H9 (cell line): ENCODE results near the gene PLB1. TPM values are rescaled to one million over a fixed set of nuclear protein-coding genes. Genes with fewer than 3 reads are reported as not detected.

ENCODE experiments used
- DNase-seq: peaks from one replicate; pipeline ENCODE4 v3.0.0-alpha.2; 2017
- H2AFZ ChIP-seq: one replicate; pipeline ENCODE4 v1.6.1; 2013; ENCODE audit warnings: mild to moderate bottlenecking, low read length, control low read depth, moderate library complexity
- H2AK5ac ChIP-seq: 2 replicates; pipeline ENCODE4 v1.6.1; 2013; ENCODE audit warnings: low read length, control low read depth, mixed read lengths; ENCODE audit not compliant: insufficient read length
- H2BK120ac ChIP-seq: one replicate; pipeline ENCODE4 v1.6.1; 2013; ENCODE audit warnings: low read depth, mild to moderate bottlenecking, low read length, control low read depth, inconsistent platforms; ENCODE audit not compliant: poor library complexity, severe bottlenecking
- H2BK12ac ChIP-seq: 2 replicates; pipeline ENCODE4 v1.6.1; 2013; ENCODE audit warnings: low read length, control low read depth, mixed read lengths, low read depth; ENCODE audit not compliant: insufficient read length
- H2BK15ac ChIP-seq: 2 replicates; pipeline ENCODE4 v1.6.1; 2013; ENCODE audit warnings: low read depth, low read length, control low read depth
- H2BK20ac ChIP-seq: one replicate; pipeline ENCODE4 v1.6.1; 2013; ENCODE audit warnings: low read depth, mild to moderate bottlenecking, low read length, control low read depth, inconsistent platforms; ENCODE audit not compliant: poor library complexity, severe bottlenecking
- H2BK5ac ChIP-seq: 2 replicates; pipeline ENCODE4 v1.6.1; 2013; ENCODE audit warnings: low read length, control low read depth, mixed read lengths; ENCODE audit not compliant: insufficient read length
- H3K14ac ChIP-seq: 2 replicates; pipeline ENCODE4 v1.6.1; 2013; ENCODE audit warnings: low read length, control low read depth; ENCODE audit not compliant: insufficient read depth
- H3K18ac ChIP-seq: 2 replicates; pipeline ENCODE4 v1.6.1; 2013; ENCODE audit warnings: low read depth, mild to moderate bottlenecking, mixed read lengths, low read length, control low read depth; ENCODE audit not compliant: insufficient read length
- H3K23ac ChIP-seq: 2 replicates; pipeline ENCODE4 v1.6.1; 2013; ENCODE audit warnings: low read length, control low read depth, mixed read lengths, low read depth; ENCODE audit not compliant: insufficient read length
- H3K23me2 ChIP-seq: 2 replicates; pipeline ENCODE4 v1.6.1; 2013; ENCODE audit warnings: low read depth, mild to moderate bottlenecking, mixed read lengths, low read length, control low read depth; ENCODE audit not compliant: insufficient read length, poor library complexity, severe bottlenecking
- H3K27ac ChIP-seq: 2 replicates; pipeline ENCODE4 v1.5.1; 2013; ENCODE audit warnings: low read length, control low read depth, mixed read lengths, low read depth; ENCODE audit not compliant: insufficient read length
- H3K27me3 ChIP-seq: 2 replicates; pipeline ENCODE4 v1.6.1; 2013; ENCODE audit warnings: low read length, control low read depth, inconsistent platforms; ENCODE audit not compliant: insufficient read depth
- H3K4ac ChIP-seq: 2 replicates; pipeline ENCODE4 v1.6.1; 2013; ENCODE audit warnings: low read depth, mild to moderate bottlenecking, control low read depth, inconsistent platforms, low read length, moderate library complexity
- H3K4me1 ChIP-seq: 2 replicates; pipeline ENCODE4 v1.6.1; 2013; ENCODE audit warnings: low read length, control low read depth, inconsistent platforms; ENCODE audit not compliant: insufficient read depth
- H3K4me2 ChIP-seq: 2 replicates; pipeline ENCODE4 v1.6.1; 2013; ENCODE audit warnings: low read length, control low read depth, mixed read lengths; ENCODE audit not compliant: insufficient read length, insufficient read depth
- H3K56ac ChIP-seq: 2 replicates; pipeline ENCODE4 v1.6.1; 2013; ENCODE audit warnings: low read depth, mild to moderate bottlenecking, mixed read lengths, low read length, control low read depth; ENCODE audit not compliant: insufficient read length
- H3K79me1 ChIP-seq: 2 replicates; pipeline ENCODE4 v1.6.1; 2013; ENCODE audit warnings: low read depth, mild to moderate bottlenecking, moderate library complexity, low read length, control low read depth, inconsistent platforms; ENCODE audit not compliant: insufficient read depth, poor library complexity, severe bottlenecking
- H3K79me2 ChIP-seq: 2 replicates; pipeline ENCODE4 v1.6.1; 2013; ENCODE audit warnings: low read length, control low read depth, inconsistent platforms; ENCODE audit not compliant: insufficient read depth
- H3K9ac ChIP-seq: 2 replicates; pipeline ENCODE4 v1.6.1; 2013; ENCODE audit warnings: low read length, control low read depth, mixed read lengths; ENCODE audit not compliant: insufficient read length; ENCODE audit errors: extremely low read depth
- H3K9me3 ChIP-seq: one replicate; pipeline ENCODE4 v1.6.1; 2013; ENCODE audit warnings: low read depth, low read length, inconsistent platforms; ENCODE audit not compliant: control insufficient read depth
- H3T11ph ChIP-seq: one replicate; pipeline ENCODE4 v1.6.1; 2013; ENCODE audit warnings: mild to moderate bottlenecking, low read length, control low read depth, inconsistent platforms
- H4K20me1 ChIP-seq: one replicate; pipeline ENCODE4 v1.6.1; 2013; ENCODE audit not compliant: control insufficient read depth, insufficient read length, insufficient read depth
- H4K5ac ChIP-seq: 2 replicates; pipeline ENCODE4 v1.6.1; 2013; ENCODE audit warnings: low read depth, mild to moderate bottlenecking, mixed read lengths, low read length, control low read depth; ENCODE audit not compliant: insufficient read length
- H4K8ac ChIP-seq: replicated peaks from 2 replicates; pipeline ENCODE4 v1.6.1; 2013; ENCODE audit warnings: low read length, control low read depth, mixed read lengths, low read depth; ENCODE audit not compliant: insufficient read length
- H4K91ac ChIP-seq: 2 replicates; pipeline ENCODE4 v1.6.1; 2013; ENCODE audit warnings: low read depth, mild to moderate bottlenecking, moderate library complexity, mixed read lengths, low read length, control low read depth; ENCODE audit not compliant: insufficient read length
- H3K27ac Mint-ChIP-seq, 3 experiments: 2 replicates in 2 of 3; 3 replicates in 1 of 3; pipeline ENCODE4 v1.8.0; 2020 to 2021; ENCODE audit warnings: mixed read lengths in 3 of 3, mild to moderate bottlenecking in 1 of 3, moderate library complexity in 1 of 3
- H3K27me3 Mint-ChIP-seq: 2 replicates; pipeline ENCODE4 v1.8.0; 2021; ENCODE audit warnings: low read depth, mild to moderate bottlenecking, moderate library complexity, mixed read lengths
- H3K36me3 Mint-ChIP-seq, 3 experiments: 2 replicates in 2 of 3; 3 replicates in 1 of 3; pipeline ENCODE4 v1.8.0; 2020 to 2021; ENCODE audit warnings: low read depth in 3 of 3, mixed read lengths in 3 of 3; ENCODE audit not compliant: insufficient read depth in 1 of 3
- H3K4me1 Mint-ChIP-seq, 2 experiments: 2 replicates each; pipeline ENCODE4 v1.8.0; 2020; ENCODE audit warnings: mixed read lengths in 2 of 2
- H3K4me3 Mint-ChIP-seq, 2 experiments: 2 replicates in 1 of 2; 3 replicates in 1 of 2; pipeline ENCODE4 v1.8.0; 2020 to 2021; ENCODE audit warnings: mild to moderate bottlenecking in 2 of 2, mixed read lengths in 2 of 2, moderate library complexity in 1 of 2
- H3K9me3 Mint-ChIP-seq, 2 experiments: 2 replicates in 1 of 2; 3 replicates in 1 of 2; pipeline ENCODE4 v1.8.0; 2020; ENCODE audit warnings: mild to moderate bottlenecking in 2 of 2, mixed read lengths in 2 of 2, moderate library complexity in 1 of 2
- WGBS: extraction: QIAGEN DNeasy Blood & Tissue Kit; methylation state at CpG from one replicate; pipeline ENCODE4 v1.1.7; 2013; ENCODE audit warnings: missing lambda C conversion rate, low lambda C conversion rate, mixed read lengths; ENCODE audit not compliant: insufficient read length; ENCODE audit errors: extremely low coverage; 5-methylcytosine and 5-hydroxymethylcytosine counted together
- total RNA-seq: library from RNA; stranded (reverse); gene quantifications from 2 replicates; pipeline ENCODE4 v1.2.1, GENCODE V29; 2021
- TF ChIP-seq, protein P1 (sequence below): fragments of 200-600 bp; sonication (generic); conservative IDR thresholded peaks from 3 replicates; pipeline ENCODE4 v1.8.0; 2021; ENCODE audit warnings: antibody characterized with exemption, mild to moderate bottlenecking

Gene PLB1
- total RNA-seq, 1 experiment from 2014 or later: not detected

DNA sequence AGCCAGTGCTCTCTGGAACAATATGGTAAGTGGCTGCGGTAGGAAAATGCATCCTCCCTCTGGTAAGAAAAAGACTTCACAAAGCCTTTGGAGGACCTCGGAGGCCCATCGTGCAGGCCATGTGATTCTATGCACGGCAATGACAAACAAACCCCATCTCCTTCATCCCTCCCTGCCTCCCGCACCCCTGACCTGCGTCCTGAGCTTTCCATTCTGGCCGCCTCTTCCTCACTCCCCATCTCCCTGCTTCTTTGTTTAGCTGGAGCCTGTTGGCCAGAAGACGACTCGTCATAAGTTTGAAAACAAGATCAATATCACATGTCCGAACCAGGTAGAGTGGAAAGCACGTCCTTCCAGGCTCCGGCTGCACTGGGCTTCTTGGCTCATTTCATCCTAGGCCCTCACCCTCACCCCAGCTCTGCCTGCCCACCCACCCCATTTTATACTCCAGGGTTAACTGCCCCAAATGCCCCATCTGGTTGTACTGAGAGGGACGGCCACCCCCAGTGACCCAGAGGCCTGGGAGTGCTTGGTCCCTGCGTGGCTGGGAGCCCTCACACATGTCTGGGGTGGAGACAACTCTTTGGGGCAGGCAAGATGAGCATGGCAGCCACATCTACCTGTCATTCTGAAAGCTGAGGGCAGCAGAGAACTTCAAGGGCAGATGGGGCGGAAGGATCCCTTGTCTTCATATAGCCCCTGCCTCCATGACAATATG is 94.0 kb downstream of the PLB1 start:
- no CpG with 5 or more reads among the region's 15 CpGs for WGBS
- no peaks in the 10 kb centered on the region for H3K36me3 Mint-ChIP-seq
- Histone ChIP-seq H2AK5ac (no peak overlapping the region), H2BK12ac (no peak overlapping the region), H4K20me1 (no peaks in the 10 kb centered on the region), H3K4me1 (peaks cover 5% of the 10 kb centered on the region; the same call in 1 of the 2 replicates), H3K56ac (no peak overlapping the region), H4K91ac (no peak overlapping the region), H2BK15ac (no peak overlapping the region), H4K5ac (no peak overlapping the region), H3K9ac (no peak overlapping the region), H3K27me3 (no peaks in the 10 kb centered on the region), H3K14ac (no peak overlapping the region), H3K18ac (no peak overlapping the region), H2BK120ac (no peak overlapping the region), H3T11ph (no peak overlapping the region), H4K8ac (no peak overlapping the region), H3K4ac (no peak overlapping the region), H3K4me2 (no peak overlapping the region), H3K9me3 (no peaks in the 10 kb centered on the region), H3K23ac (no peak overlapping the region), H3K79me2 (no peaks in the 10 kb centered on the region), H3K79me1 (no peaks in the 10 kb centered on the region), H3K27ac (no peak overlapping the region), H2AFZ (no peak overlapping the region), H3K23me2 (no peaks in the 10 kb centered on the region), H2BK20ac (no peak overlapping the region), H2BK5ac (no peak overlapping the region)
- no peak overlapping the region; a peak in 1 of 7 replicates for H3K27ac Mint-ChIP-seq
- H3K27me3 Mint-ChIP-seq: peaks cover 3% of the 10 kb centered on the region
- no peak for DNase-seq
- no peaks in the 10 kb centered on the region for H3K9me3 Mint-ChIP-seq
- no peak overlapping the region for H3K4me3 Mint-ChIP-seq
- TF ChIP-seq, protein P1, sequence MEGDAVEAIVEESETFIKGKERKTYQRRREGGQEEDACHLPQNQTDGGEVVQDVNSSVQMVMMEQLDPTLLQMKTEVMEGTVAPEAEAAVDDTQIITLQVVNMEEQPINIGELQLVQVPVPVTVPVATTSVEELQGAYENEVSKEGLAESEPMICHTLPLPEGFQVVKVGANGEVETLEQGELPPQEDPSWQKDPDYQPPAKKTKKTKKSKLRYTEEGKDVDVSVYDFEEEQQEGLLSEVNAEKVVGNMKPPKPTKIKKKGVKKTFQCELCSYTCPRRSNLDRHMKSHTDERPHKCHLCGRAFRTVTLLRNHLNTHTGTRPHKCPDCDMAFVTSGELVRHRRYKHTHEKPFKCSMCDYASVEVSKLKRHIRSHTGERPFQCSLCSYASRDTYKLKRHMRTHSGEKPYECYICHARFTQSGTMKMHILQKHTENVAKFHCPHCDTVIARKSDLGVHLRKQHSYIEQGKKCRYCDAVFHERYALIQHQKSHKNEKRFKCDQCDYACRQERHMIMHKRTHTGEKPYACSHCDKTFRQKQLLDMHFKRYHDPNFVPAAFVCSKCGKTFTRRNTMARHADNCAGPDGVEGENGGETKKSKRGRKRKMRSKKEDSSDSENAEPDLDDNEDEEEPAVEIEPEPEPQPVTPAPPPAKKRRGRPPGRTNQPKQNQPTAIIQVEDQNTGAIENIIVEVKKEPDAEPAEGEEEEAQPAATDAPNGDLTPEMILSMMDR: no peak
- peaks cover 18 to 27% of the 10 kb centered on the region in 2 experiments for H3K4me1 Mint-ChIP-seq
